22Rv1 (cell line): Measurements from ENCODE around the gene ERICH6.
"Not testable (repeated sequence)": the region's sequence is repeated elsewhere in the genome, so short reads cannot be mapped to it uniquely, and the experiment has no call there.

Source experiments
- H3K27ac ChIP-seq: fragments of 450-650 bp; 2 replicates; pipeline ENCODE4 v1.5.1; 2017
- ZFX ChIP-seq: fragments of 450-650 bp; IDR thresholded peaks from 2 replicates; pipeline ENCODE4 v1.6.1; 2017; ENCODE audit warnings: antibody characterized with exemption, borderline replicate concordance
- TF ChIP-seq, protein P1 (sequence below): fragments of 450-650 bp; IDR thresholded peaks from 2 replicates; pipeline ENCODE4 v1.5.1; 2017; ENCODE audit warnings: mild to moderate bottlenecking

ERICH6 gene

DNA sequence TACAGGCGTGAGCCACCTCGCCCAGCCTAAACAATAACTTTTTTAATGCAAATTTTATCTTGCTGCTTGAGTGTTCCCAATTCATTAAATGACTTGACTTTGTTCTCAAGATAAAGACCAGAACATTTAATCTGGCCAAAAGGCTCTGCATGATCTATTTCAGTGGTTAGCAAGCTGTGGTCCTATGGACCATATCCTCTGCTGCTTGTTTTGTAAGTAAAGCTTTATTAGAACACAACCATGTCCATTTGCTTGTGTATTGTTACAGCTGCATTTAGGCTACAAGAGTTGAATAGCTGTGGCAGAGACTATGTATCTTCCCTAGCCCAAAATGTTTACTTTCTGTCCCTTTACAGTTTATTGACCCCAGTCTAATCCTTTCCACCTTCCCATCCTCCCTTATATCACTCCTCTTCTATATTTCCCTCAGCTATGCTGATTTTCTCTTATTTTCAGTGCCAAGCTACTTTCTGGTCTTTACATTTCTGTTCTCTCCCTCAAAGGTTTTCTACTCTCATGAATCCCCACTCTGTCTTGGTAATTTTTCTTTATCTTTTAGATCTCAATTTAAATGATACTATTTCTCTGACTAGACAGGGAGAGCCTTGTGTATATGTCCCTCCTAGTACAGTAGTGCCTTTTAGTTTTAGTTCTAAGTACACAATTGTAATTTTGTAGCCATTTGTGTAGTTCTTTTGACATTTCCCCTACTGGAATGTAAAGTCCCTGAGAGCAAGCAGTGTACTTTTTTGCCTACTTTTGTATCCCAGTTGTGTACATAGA, 77.4 kb downstream of the ERICH6 start:
- no peak for TF ChIP-seq ZFX
- TF ChIP-seq, protein P1, sequence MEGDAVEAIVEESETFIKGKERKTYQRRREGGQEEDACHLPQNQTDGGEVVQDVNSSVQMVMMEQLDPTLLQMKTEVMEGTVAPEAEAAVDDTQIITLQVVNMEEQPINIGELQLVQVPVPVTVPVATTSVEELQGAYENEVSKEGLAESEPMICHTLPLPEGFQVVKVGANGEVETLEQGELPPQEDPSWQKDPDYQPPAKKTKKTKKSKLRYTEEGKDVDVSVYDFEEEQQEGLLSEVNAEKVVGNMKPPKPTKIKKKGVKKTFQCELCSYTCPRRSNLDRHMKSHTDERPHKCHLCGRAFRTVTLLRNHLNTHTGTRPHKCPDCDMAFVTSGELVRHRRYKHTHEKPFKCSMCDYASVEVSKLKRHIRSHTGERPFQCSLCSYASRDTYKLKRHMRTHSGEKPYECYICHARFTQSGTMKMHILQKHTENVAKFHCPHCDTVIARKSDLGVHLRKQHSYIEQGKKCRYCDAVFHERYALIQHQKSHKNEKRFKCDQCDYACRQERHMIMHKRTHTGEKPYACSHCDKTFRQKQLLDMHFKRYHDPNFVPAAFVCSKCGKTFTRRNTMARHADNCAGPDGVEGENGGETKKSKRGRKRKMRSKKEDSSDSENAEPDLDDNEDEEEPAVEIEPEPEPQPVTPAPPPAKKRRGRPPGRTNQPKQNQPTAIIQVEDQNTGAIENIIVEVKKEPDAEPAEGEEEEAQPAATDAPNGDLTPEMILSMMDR: no peak
- no peak overlapping the region for H3K27ac ChIP-seq

DNA sequence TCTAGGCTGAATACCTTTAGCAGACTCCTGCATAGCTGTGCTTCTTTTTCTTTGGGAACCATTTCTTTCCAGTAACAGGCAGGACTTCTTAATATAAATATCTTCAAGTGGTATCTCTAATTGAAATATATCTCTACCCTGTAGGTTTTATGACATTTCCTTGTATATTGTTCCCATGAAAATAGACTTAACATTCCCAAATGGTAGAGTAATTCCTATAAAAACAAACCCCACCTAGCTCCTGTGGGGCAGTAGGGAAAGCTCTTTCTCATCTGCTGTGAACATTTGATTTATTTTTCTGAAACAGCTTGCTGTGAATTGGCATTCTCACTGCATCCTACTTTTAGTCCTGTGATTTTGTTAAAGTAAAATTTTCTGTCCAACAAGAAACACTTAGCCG, 79.8 kb downstream of the ERICH6 start:
- H3K27ac ChIP-seq: no peak overlapping the region; the same call in 1 of the 2 replicates
- TF ChIP-seq, protein P1: no peak
- TF ChIP-seq ZFX: no peak

DNA sequence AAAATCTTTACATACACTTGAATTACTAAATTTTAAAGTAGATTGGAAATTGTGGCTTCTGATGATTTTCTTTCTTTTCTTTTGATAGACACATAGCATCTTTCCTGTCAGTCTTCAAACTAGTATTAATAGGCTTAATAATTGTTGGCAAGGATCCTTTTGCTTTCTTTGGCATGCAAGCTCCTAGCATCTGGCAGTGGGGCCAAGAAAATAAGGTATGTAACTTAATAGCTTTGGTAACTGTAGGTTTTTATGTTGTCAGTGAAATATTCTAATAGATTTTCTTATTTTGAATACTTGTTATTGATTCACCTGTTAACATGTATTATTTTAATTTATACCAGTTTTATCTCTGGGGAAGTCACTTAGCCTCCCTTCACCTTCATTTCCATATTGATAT, 80.8 kb downstream of the ERICH6 start:
- not testable (repeated sequence) for H3K27ac ChIP-seq

DNA sequence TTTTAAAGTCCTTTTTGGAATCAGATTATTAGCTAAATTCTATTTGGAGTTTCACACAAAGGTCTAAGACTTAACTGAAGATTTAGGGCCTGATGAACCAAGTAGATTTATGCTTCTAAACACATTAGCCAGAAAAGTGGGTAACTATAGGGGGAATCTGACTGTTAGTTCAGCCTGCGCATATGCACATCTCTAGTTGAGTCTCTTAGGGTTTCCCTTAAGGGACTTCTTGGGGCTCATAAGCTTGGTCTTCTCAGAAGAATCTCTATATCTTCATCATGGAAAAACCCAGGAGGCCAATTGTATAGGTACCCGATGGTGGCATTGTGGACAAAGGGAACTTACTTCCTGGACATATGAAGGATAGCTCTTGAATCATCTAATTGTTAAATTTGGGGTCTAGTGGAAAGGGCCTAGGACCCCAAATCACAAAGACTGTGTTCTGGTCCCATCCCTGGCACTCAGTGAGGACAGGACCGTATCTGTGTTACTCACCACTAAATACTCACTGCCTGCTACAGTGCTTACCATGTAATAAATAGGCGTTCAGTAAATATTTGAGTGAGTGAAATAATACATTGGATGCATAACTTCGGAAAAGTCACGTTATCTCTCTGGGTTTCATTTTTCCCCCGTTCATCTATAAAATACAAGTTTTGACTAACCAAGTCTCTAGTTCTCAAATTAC, 83.6 kb downstream of the ERICH6 start:
- TF ChIP-seq, protein P1: no peak
- TF ChIP-seq ZFX: no peak
- H3K27ac ChIP-seq: no peak overlapping the region

DNA sequence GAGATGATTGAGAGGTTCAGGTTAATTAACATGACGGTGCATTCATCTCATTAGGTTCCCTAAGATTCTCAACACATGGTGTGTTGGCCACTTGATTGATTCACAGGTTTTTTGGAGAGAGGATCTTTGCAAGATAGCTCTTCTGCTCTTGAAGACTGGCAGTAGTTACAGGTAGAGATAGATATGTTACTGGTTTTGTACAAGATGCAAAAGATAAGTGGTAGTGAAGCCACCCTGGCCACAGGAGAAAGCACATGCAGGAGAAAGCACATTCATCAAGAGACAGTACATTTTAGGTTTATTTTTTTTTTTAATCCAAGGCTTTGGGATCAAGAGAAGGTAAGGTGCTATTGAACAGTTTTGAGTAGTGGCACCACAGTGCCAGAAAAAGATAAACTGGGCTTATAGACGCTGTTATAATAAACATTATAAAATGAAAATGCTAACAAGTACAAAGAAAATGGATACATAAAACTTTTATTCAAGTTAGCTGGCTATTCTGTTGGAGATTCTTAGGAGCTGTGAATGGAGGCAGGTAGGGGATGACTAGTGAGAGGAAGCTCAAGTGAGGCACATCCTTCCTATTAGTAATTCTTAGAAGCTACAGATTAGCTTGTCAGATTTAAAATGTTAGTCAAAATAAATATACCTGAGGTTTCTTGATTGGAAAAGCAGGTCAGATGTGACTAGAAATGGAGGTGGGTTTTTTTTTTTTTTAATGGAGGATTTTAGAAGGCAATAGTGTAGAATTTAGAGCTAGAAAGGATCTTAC, 89.8 kb downstream of the ERICH6 start:
- no peak overlapping the region for H3K27ac ChIP-seq
- no peak for TF ChIP-seq ZFX
- TF ChIP-seq, protein P1: no peak

DNA sequence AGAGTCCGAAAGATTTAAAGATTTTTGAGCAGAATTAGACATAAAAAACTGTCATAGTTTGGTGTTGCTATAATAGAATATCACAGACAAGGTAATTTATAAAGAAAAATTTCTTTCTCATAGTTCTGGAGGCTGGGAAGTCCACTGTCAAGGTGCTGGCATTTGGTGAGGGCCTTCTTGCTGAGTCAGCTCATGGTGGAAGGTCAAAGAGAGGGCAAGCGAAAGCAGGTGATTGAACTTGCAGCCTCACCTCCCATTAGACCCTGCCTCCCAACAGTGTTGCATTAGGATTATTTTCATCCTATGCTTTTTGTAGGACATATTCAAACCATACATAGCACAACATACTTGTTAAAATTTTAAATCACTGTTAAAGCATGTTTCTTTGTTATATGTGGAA, 90.7 kb downstream of the ERICH6 start:
- H3K27ac ChIP-seq: no peak overlapping the region
- TF ChIP-seq ZFX: no peak
- TF ChIP-seq, protein P1: no peak

DNA sequence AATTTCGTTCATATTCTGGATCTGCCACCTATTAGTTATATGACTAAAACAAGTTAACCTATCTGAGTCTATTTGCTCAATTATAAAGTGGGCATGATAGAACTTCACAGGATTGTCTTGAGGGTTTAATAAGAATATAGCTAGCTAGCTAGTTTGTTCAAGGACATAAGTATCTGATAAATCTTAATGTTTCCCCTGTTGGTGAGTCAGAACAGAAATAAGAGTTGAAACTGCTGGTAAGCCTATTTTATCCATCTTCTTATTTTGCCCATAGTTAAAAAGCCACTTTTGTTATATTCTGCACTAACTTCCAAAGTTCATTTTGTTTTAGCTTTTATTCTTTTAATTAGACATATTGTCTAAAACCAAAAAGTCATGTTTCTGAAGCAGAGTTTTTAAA, 91.2 kb downstream of the ERICH6 start:
- TF ChIP-seq, protein P1: no peak
- no peak for TF ChIP-seq ZFX
- no peak overlapping the region for H3K27ac ChIP-seq
